ENCODE results near the gene LBX1. TPM values are rescaled to one million over a fixed set of nuclear protein-coding genes. Genes with fewer than 3 reads are reported as not detected.

The LBX1 gene
- total RNA-seq, 1 experiment from 2014 or later: not detected

DNA sequence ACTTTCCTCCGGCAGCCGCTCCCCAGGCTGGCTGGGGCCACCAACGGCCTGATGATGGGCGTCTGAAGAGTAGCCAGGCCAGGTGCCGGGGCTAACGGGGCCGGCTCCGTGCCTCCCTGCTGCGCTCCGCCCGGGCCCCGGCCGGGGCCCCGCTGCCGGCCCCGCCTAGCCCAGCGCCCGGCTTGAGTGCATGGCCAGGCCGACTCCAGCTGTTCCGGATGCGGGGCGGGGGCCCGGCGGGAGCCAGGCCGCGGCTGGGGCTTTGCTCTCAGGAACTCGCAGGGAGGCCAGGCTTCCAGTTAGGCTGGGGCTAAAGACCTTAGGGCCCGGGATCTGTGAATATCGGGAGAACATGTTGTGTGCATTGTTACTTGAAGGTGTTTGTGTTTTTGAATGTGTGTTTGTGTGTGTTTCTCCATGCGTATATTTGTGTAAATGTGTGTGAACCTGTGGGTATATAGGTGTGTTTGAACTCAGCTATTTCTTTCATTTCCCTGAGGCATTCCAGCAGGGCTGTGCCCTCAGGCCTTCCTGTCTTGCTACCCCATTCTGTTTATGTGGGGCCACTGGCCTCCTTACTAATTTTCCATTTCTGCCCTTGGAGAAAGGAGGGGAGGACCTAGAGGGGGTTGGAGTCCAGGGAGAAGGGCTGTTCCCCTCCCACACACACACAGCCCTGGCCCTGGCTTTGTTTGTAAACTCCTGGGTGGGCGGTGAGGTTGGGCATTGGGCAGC lies 1.1 kb upstream of the LBX1 start:
- DNase-seq (ENCODE audit: low read depth, low spot score): no peak
- CTCF ChIA-PET: no interaction called here
- Histone ChIP-seq H3K4me1 (ENCODE audit: control insufficient read depth in 1 of 2, insufficient read depth in 2 of 2, low read length in 2 of 2) (peaks cover 3 to 8% of the 10 kb centered on the region in 2 experiments; a peak in 3 of 4 replicates), H3K36me3 (ENCODE audit: control insufficient read depth in 1 of 2, insufficient read depth in 2 of 2, low read length in 2 of 2) (no peaks in the 10 kb centered on the region), H3K79me2 (ENCODE audit: insufficient read depth, low read length) (no peaks in the 10 kb centered on the region), H3K27ac (ENCODE audit: low read depth, low read length) (no peak overlapping the region), H3K9ac (ENCODE audit: low read length) (no peak overlapping the region), H4K20me1 (ENCODE audit: insufficient read depth) (no peaks in the 10 kb centered on the region), H3K27me3 (ENCODE audit: insufficient read depth, low read length) (no peaks in the 10 kb centered on the region), H3K9me2 (ENCODE audit: insufficient read depth) (no peaks in the 10 kb centered on the region), H3K4me3 (replicated peaks in 1 of 2; ENCODE audit: low read depth in 1 of 2, low read length in 2 of 2) (no peak overlapping the region), H2AFZ (ENCODE audit: low read depth, low read length, poor library complexity, severe bottlenecking) (no peak overlapping the region), H3K4me2 (ENCODE audit: low read length) (no peak overlapping the region), H3K9me3 (ENCODE audit: control insufficient read depth in 1 of 2, insufficient read depth in 1 of 2, low read depth in 1 of 2, low read length in 2 of 2) (no peaks in the 10 kb centered on the region)
- no peak for TF ChIP-seq SRF (IDR thresholded peaks at IDR 0.05; ENCODE audit: low read depth)
- TF ChIP-seq ZBTB33 (IDR thresholded peaks at IDR 0.05; ENCODE audit: extremely low read depth, insufficient replicate concordance, low read length): no peak
- no peak for TF ChIP-seq ATF3 (IDR thresholded peaks at IDR 0.05)
- no peak for TF ChIP-seq ZNF274 (IDR thresholded peaks at IDR 0.05; ENCODE audit: low read depth, low read length)
- TF ChIP-seq, protein P1, sequence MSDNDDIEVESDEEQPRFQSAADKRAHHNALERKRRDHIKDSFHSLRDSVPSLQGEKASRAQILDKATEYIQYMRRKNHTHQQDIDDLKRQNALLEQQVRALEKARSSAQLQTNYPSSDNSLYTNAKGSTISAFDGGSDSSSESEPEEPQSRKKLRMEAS (IDR thresholded peaks at IDR 0.05): no peak
- no peak for TF ChIP-seq RAD21 (IDR thresholded peaks at IDR 0.05; ENCODE audit: low read depth)
- no peak for TF ChIP-seq SP1 (IDR thresholded peaks at IDR 0.05; ENCODE audit: low read depth)
- no peak for TF ChIP-seq YY1 (IDR thresholded peaks at IDR 0.05; ENCODE audit: extremely low read depth, insufficient replicate concordance, low read depth, low read length)
- no peak for TF ChIP-seq FOSL1 (IDR thresholded peaks at IDR 0.05; ENCODE audit: low read depth)
- RAD21 ChIA-PET (ENCODE audit: low non-redundant PET in 1 of 2, low total read pairs in 2 of 2, uncharacterized antibody in 2 of 2, unreplicated experiment in 2 of 2): no interaction called here
- BruUV-seq (replicated peaks): no TSS peak
- intact Hi-C loops (cut with micrococcal nuclease): no loop called here
- POLR2A ChIA-PET: no interaction called here
- ATAC-seq: no peak
